HCT116 (cell line): ENCODE results near the gene THOC6. TPM values are rescaled to one million over a fixed set of nuclear protein-coding genes. Genes with fewer than 3 reads are reported as not detected.

Experiments
- ATAC-seq: fragments of 200-7000 bp; cut with Tn5 transposase; 2 replicates; pipeline ENCODE4 v1.9.1; 2020; ENCODE audit warnings: mild to moderate bottlenecking, moderate library complexity
- BruUV-seq: library from RNA; stranded (reverse); fragments of 400-500 nt; replicated peaks from 2 replicates; lab custom pipeline; 2021; lab: Mats Ljungman, UMichigan
- CTCF ChIA-PET: fragments of 300-600 bp; sonication (Branson Sonifier 250); formaldehyde crosslinking; loops from one replicate; lab custom pipeline; 2021; ENCODE audit warnings: antibody characterized with exemption; lab: Charles Lee
- POLR2A ChIA-PET: fragments of 300-600, 350-600 bp; sonication (Branson Sonifier 250); formaldehyde crosslinking; loops from one replicate; lab custom pipeline; 2021; ENCODE audit warnings: antibody characterized with exemption; lab: Charles Lee
- RAD21 ChIA-PET, 2 experiments: fragments of 300-600 bp; sonication (Branson Sonifier 250); formaldehyde crosslinking; loops; one replicate each; lab custom pipeline; 2023; ENCODE audit warnings: low total read pairs in 2 of 2; ENCODE audit not compliant: uncharacterized antibody in 2 of 2, unreplicated experiment in 2 of 2, low non-redundant PET in 1 of 2; lab: Charles Lee
- DNase-seq: peaks from one replicate; pipeline ENCODE4 v3.0.0-alpha.2; 2010; ENCODE audit warnings: low read depth, low spot score
- H2AFZ ChIP-seq: fragments of 200-600 bp; shearing (Covaris generic), sonication (generic); 2 replicates; pipeline ENCODE4 v1.6.1; 2017; ENCODE audit warnings: low read depth, mixed run types, mixed read lengths, antibody characterized with exemption, low read length; ENCODE audit not compliant: poor library complexity, severe bottlenecking
- H3K27ac ChIP-seq: 2 replicates; pipeline ENCODE4 v1.5.1; 2012; ENCODE audit warnings: low read depth, low read length
- H3K27me3 ChIP-seq: fragments of 200-600 bp; sonication (generic); 2 replicates; pipeline ENCODE4 v1.6.1; 2016; ENCODE audit warnings: mixed run types, low read length, mixed read lengths; ENCODE audit not compliant: insufficient read depth
- H3K36me3 ChIP-seq, 2 experiments: fragments of 200-500 bp in 1 of 2; fragments of 200-600 bp in 1 of 2; sonication (Bioruptor generic) in 1 of 2; sonication (generic) in 1 of 2; 2 replicates each; pipeline versions ENCODE4 v1.5.1 to v1.6.1; 2014 to 2016; ENCODE audit warnings: low read length in 2 of 2, inconsistent platforms in 1 of 2, mixed read lengths in 1 of 2, mixed run types in 1 of 2; ENCODE audit not compliant: insufficient read depth in 2 of 2, control insufficient read depth in 1 of 2
- H3K4me1 ChIP-seq, 2 experiments: fragments of 200-600 bp in 1 of 2; sonication (generic) in 1 of 2; 2 replicates each; pipeline versions ENCODE4 v1.5.1 to v1.6.1; 2012 to 2017; ENCODE audit warnings: low read length in 2 of 2, inconsistent platforms in 1 of 2, mild to moderate bottlenecking in 1 of 2, mixed read lengths in 1 of 2, mixed run types in 1 of 2, moderate library complexity in 1 of 2; ENCODE audit not compliant: insufficient read depth in 2 of 2, control insufficient read depth in 1 of 2
- H3K4me2 ChIP-seq: fragments of 200-600 bp; sonication (generic); 2 replicates; pipeline ENCODE4 v1.6.1; 2017; ENCODE audit warnings: mixed run types, low read length, mixed read lengths
- H3K4me3 ChIP-seq, 2 experiments: fragments of 200-600 bp in 1 of 2; sonication (generic) in 1 of 2; replicated peaks in 1 of 2; 2 replicates each; pipeline ENCODE4 v1.5.1; 2011 to 2016; ENCODE audit warnings: low read length in 2 of 2, control low read depth in 1 of 2, low read depth in 1 of 2, mild to moderate bottlenecking in 1 of 2, mixed read lengths in 1 of 2, mixed run types in 1 of 2
- H3K79me2 ChIP-seq: fragments of 200-600 bp; sonication (generic); 2 replicates; pipeline ENCODE4 v1.6.1; 2017; ENCODE audit warnings: mild to moderate bottlenecking, mixed run types, low read length, moderate library complexity, mixed read lengths; ENCODE audit not compliant: insufficient read depth
- H3K9ac ChIP-seq: fragments of 200-600 bp; sonication (generic); 2 replicates; pipeline ENCODE4 v1.6.1; 2016; ENCODE audit warnings: low read length, mixed read lengths
- H3K9me2 ChIP-seq: fragments of 200-600 bp; sonication (generic), shearing (Covaris generic); 2 replicates; pipeline ENCODE4 v1.6.1; 2017; ENCODE audit warnings: mixed run types, mild to moderate bottlenecking, moderate library complexity; ENCODE audit not compliant: insufficient read depth
- H3K9me3 ChIP-seq, 2 experiments: fragments of 200-500 bp in 1 of 2; fragments of 200-600 bp in 1 of 2; sonication (Bioruptor generic) in 1 of 2; sonication (generic) in 1 of 2; 2 replicates each; pipeline ENCODE4 v1.6.1; 2014 to 2017; ENCODE audit warnings: low read length in 2 of 2, mixed read lengths in 2 of 2, inconsistent platforms in 1 of 2, low read depth in 1 of 2, mild to moderate bottlenecking in 1 of 2, mixed run types in 1 of 2, moderate library complexity in 1 of 2; ENCODE audit not compliant: control insufficient read depth in 1 of 2, insufficient read depth in 1 of 2
- H4K20me1 ChIP-seq: fragments of 200-600 bp; sonication (generic), shearing (Covaris generic); 2 replicates; pipeline ENCODE4 v1.6.1; 2017; ENCODE audit warnings: mixed run types, mild to moderate bottlenecking, moderate library complexity; ENCODE audit not compliant: insufficient read depth
- CBX3 ChIP-seq: IDR thresholded peaks from 2 replicates; pipeline ENCODE4 v1.6.1; 2012; ENCODE audit warnings: low read depth
- EZH2 ChIP-seq: fragments of 200-600 bp; sonication (generic); IDR thresholded peaks from 2 replicates; pipeline ENCODE4 v1.6.1; 2017; ENCODE audit warnings: antibody characterized with exemption, mixed run types
- EZH2phosphoT487 ChIP-seq: fragments of 200-600 bp; IDR thresholded peaks from 2 replicates; pipeline ENCODE4 v1.6.1; 2018; ENCODE audit warnings: antibody characterized with exemption, borderline replicate concordance
- FOSL1 ChIP-seq: IDR thresholded peaks from 2 replicates; pipeline ENCODE4 v1.6.1; 2012; ENCODE audit warnings: low read depth
- JUND ChIP-seq: IDR thresholded peaks from 2 replicates; pipeline ENCODE4 v1.6.1; 2012
- ZNF274 ChIP-seq: fragments of 200-500 bp; sonication (Bioruptor generic); IDR thresholded peaks from 2 replicates; pipeline ENCODE4 v1.6.1; 2014; ENCODE audit warnings: mild to moderate bottlenecking, low read depth, low read length, inconsistent platforms
- intact Hi-C: fragments of 100-400 bp; cut with micrococcal nuclease; formaldehyde crosslinking; loops from 2 replicates; pipeline ENCODE4 v1.10.0; 2022
- total RNA-seq: library from RNA; stranded (reverse); gene quantifications from one replicate; pipeline ENCODE4 v1.2.1, GENCODE V29; 2021; ENCODE audit not compliant: unreplicated experiment
- TF ChIP-seq, protein P1 (sequence below): IDR thresholded peaks from 2 replicates; pipeline ENCODE4 v1.6.1; 2012
- TF ChIP-seq, protein P2 (sequence below): IDR thresholded peaks from 2 replicates; pipeline ENCODE4 v1.6.1; 2012; ENCODE audit warnings: low read depth
- TF ChIP-seq, protein P3 (sequence below): IDR thresholded peaks from 2 replicates; pipeline ENCODE4 v1.6.1; 2012

The THOC6 gene
- total RNA-seq, 1 experiment from 2014 or later: 62.9 TPM

DNA sequence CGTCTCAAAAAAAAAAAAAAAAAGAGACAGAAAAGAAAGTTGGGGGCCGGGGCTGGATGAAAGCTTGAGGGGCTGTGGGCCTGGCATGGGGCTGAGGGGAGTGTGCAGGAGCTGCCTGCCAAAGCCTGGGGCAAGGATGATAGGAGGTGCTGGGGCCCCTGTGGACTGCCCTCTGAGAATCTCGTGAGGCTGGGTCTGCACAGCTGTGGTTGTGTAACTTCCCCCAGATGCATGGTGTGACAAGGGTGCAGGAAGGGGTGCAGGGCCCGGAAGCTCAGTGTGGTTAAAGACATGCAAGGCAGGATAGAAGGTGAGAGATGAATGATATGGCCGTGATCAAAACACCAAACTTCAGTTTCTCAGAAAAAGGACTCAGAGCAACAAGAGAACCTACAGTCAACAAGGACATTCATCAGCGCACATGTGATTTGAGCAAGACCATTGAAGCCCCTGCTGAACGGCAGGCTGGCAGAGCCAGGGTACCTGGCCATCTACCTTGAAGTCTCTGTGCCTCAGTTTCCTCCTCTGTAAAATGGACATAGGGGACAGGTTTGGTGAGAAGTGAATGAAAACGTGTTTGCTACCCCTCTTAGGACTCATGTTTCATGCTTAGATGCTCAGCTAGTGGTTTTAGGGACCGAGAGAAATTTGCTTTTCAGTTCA, 51.2 kb downstream of the THOC6 start:
- no peak overlapping the region for H3K4me2 ChIP-seq
- no peaks in the 10 kb centered on the region for H3K4me1 ChIP-seq
- H3K9me2 ChIP-seq: no peaks in the 10 kb centered on the region
- no peak overlapping the region for H3K4me3 ChIP-seq
- H3K79me2 ChIP-seq: no peaks in the 10 kb centered on the region
- H3K27me3 ChIP-seq: no peaks in the 10 kb centered on the region
- H3K27ac ChIP-seq: no peak overlapping the region
- no TSS peak for BruUV-seq
- no peaks in the 10 kb centered on the region for H3K9me3 ChIP-seq
- ATAC-seq (no peak), DNase-seq (no peak)
- intact Hi-C loops: no loop called here
- H4K20me1 ChIP-seq: no peaks in the 10 kb centered on the region
- ChIA-PET RAD21 (interaction anchor here in 1 of 2 experiments (0.6 kb wide), 1 partner anchor 31 kb away, joined by 7 read pairs; no protein-coding TSS in a partner anchor), POLR2A (no interaction called here), CTCF (no interaction called here)
- H3K36me3 ChIP-seq: no peaks in the 10 kb centered on the region
- no peak overlapping the region for H3K9ac ChIP-seq
- no peak overlapping the region for H2AFZ ChIP-seq
- TF ChIP-seq EZH2 (no peak), CBX3 (no peak), JUND (no peak), ZNF274 (no peak), EZH2phosphoT487 (no peak), FOSL1 (no peak)
- TF ChIP-seq, protein P1, sequence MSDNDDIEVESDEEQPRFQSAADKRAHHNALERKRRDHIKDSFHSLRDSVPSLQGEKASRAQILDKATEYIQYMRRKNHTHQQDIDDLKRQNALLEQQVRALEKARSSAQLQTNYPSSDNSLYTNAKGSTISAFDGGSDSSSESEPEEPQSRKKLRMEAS: no peak
- TF ChIP-seq, protein P2, sequence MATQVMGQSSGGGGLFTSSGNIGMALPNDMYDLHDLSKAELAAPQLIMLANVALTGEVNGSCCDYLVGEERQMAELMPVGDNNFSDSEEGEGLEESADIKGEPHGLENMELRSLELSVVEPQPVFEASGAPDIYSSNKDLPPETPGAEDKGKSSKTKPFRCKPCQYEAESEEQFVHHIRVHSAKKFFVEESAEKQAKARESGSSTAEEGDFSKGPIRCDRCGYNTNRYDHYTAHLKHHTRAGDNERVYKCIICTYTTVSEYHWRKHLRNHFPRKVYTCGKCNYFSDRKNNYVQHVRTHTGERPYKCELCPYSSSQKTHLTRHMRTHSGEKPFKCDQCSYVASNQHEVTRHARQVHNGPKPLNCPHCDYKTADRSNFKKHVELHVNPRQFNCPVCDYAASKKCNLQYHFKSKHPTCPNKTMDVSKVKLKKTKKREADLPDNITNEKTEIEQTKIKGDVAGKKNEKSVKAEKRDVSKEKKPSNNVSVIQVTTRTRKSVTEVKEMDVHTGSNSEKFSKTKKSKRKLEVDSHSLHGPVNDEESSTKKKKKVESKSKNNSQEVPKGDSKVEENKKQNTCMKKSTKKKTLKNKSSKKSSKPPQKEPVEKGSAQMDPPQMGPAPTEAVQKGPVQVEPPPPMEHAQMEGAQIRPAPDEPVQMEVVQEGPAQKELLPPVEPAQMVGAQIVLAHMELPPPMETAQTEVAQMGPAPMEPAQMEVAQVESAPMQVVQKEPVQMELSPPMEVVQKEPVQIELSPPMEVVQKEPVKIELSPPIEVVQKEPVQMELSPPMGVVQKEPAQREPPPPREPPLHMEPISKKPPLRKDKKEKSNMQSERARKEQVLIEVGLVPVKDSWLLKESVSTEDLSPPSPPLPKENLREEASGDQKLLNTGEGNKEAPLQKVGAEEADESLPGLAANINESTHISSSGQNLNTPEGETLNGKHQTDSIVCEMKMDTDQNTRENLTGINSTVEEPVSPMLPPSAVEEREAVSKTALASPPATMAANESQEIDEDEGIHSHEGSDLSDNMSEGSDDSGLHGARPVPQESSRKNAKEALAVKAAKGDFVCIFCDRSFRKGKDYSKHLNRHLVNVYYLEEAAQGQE: no peak
- TF ChIP-seq, protein P3, sequence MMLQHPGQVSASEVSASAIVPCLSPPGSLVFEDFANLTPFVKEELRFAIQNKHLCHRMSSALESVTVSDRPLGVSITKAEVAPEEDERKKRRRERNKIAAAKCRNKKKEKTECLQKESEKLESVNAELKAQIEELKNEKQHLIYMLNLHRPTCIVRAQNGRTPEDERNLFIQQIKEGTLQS: no peak
